Upper lobe of left lung (tissue), 6 donors: ENCODE results near the gene LAMB1. TPM values are rescaled to one million over a fixed set of nuclear protein-coding genes. Genes with fewer than 3 reads are reported as not detected.
A peak's percentile ranks its signal among the peaks of the same experiment; 100 is the strongest.

Source experiments
- ATAC-seq, 2 donors: fragments of 200-7000 bp; cut with Tn5 transposase; one replicate each; pipeline ENCODE4 v1.9.1; 2022; ENCODE audit warnings: mild to moderate bottlenecking in 2 of 2, moderate library complexity in 2 of 2; ENCODE audit not compliant: low FRiP score in 2 of 2
- DNase-seq, 2 donors: peaks; one replicate each; pipeline ENCODE4 v3.0.0-alpha.2; 2019 to 2020
- H3K27ac ChIP-seq, 4 donors: fragments of 200-600 bp; sonication (generic); one replicate each; pipeline ENCODE4 v1.5.1; 2016 to 2019
- H3K27me3 ChIP-seq, 4 donors: fragments of 200-600 bp; sonication (generic); one replicate each; pipeline ENCODE4 v1.5.1; 2017 to 2019
- H3K36me3 ChIP-seq, 4 donors: fragments of 200-600 bp; sonication (generic); one replicate each; pipeline ENCODE4 v1.5.1; 2016 to 2019
- H3K4me1 ChIP-seq, 4 donors: fragments of 200-600 bp; sonication (generic); one replicate each; pipeline ENCODE4 v1.5.1; 2018 to 2019
- H3K4me3 ChIP-seq, 4 donors: fragments of 200-600 bp; sonication (generic); one replicate each; pipeline ENCODE4 v1.5.1; 2017 to 2019; ENCODE audit warnings: mild to moderate bottlenecking in 2 of 4, moderate library complexity in 1 of 4
- H3K9me3 ChIP-seq, 4 donors: fragments of 200-600 bp; sonication (generic); one replicate each; pipeline ENCODE4 v1.5.1; 2018 to 2019
- CTCF ChIP-seq, 6 experiments: fragments of 450-650 bp in 4 of 6; fragments of 200-600 bp in 2 of 6; sonication (generic) in 2 of 6; IDR thresholded peaks; one replicate each; pipeline ENCODE4 v1.5.1; 2016 to 2019; ENCODE audit warnings: antibody characterized with exemption in 6 of 6
- EP300 ChIP-seq, 4 donors: sonication (generic); formaldehyde crosslinking; IDR thresholded peaks; one replicate each; pipeline ENCODE4 v1.5.1; 2017; ENCODE audit warnings: antibody characterized with exemption in 4 of 4, control low read depth in 2 of 4
- POLR2A ChIP-seq, 4 donors: fragments of 450-650 bp; IDR thresholded peaks; one replicate each; pipeline ENCODE4 v1.5.1; 2016 to 2017; ENCODE audit warnings: antibody characterized with exemption in 4 of 4, mild to moderate bottlenecking in 2 of 4
- POLR2AphosphoS5 ChIP-seq, 2 donors: sonication (generic); formaldehyde crosslinking; IDR thresholded peaks; one replicate each; pipeline ENCODE4 v1.5.1; 2017; ENCODE audit warnings: antibody characterized with exemption in 2 of 2
- WGBS, 2 donors: methylation state at CpG; one replicate each; pipeline ENCODE4 v1.1.5; 2017 to 2018; 5-methylcytosine and 5-hydroxymethylcytosine counted together
- total RNA-seq, 6 donors: library from RNA; depleted of rRNA in 4 of 6; stranded (reverse); fragments of >200 nt in 4 of 6; gene quantifications; one replicate each; pipeline versions ENCODE4 v1.1.0 to v1.2.1, GENCODE V29; 2016 to 2021
- donor health status: DM: no; HTN: no; CAD: no; lungs with moderate emphysema.
- donor health status: DM: no; HTN: yes; CAD: no; lungs with severe emphysema.

Gene LAMB1
- total RNA-seq, 6 donors from 2014 or later, result 100 to 443 (median 135) TPM

GRCh38 chr7:107948645-107949442 is 54.1 kb downstream of the LAMB1 start:
- H3K4me1 ChIP-seq, result peaks cover 4 to 21% (median 15%) of the 10 kb centered on the region in 4 donors
- peaks cover 0 to 39% (median 2%) of the 10 kb centered on the region in 4 donors for H3K36me3 ChIP-seq
- no peak overlapping the region for H3K4me3 ChIP-seq
- TF ChIP-seq EP300 (IDR thresholded peaks at IDR 0.05), result no peak
- TF ChIP-seq POLR2A (IDR thresholded peaks at IDR 0.05), result no peak
- TF ChIP-seq POLR2AphosphoS5 (IDR thresholded peaks at IDR 0.05), result no peak
- TF ChIP-seq CTCF (IDR thresholded peaks at IDR 0.05), result no peak
- no peaks in the 10 kb centered on the region for H3K9me3 ChIP-seq
- H3K27ac ChIP-seq, result peak overlapping the region in 2 of 4 donors; percentile 10 to 24
- WGBS, 2 donors, result 65 to 74% methylated on average over 7 of the region's 7 CpGs
- H3K27me3 ChIP-seq, result no peaks in the 10 kb centered on the region
- ATAC-seq, result no peak
- no peak for DNase-seq

GRCh38 chr7:107946881-107947280 is 56.1 kb downstream of the LAMB1 start:
- no peaks in the 10 kb centered on the region for H3K27me3 ChIP-seq
- TF ChIP-seq POLR2AphosphoS5 (IDR thresholded peaks at IDR 0.05) (no peak), POLR2A (IDR thresholded peaks at IDR 0.05) (no peak), CTCF (IDR thresholded peaks at IDR 0.05) (no peak), EP300 (IDR thresholded peaks at IDR 0.05) (no peak)
- WGBS, 2 donors, result 90 to 95% methylated on average over 6 of the region's 6 CpGs
- no peak overlapping the region for H3K4me3 ChIP-seq
- ATAC-seq (no peak), DNase-seq (no peak)
- H3K4me1 ChIP-seq, result peaks cover 3 to 13% (median 8%) of the 10 kb centered on the region in 4 donors
- H3K36me3 ChIP-seq, result peaks cover 0 to 40% (median 0%) of the 10 kb centered on the region in 4 donors
- H3K9me3 ChIP-seq, result no peaks in the 10 kb centered on the region
- peak overlapping the region in 1 of 4 donors; percentile 0 for H3K27ac ChIP-seq

DNA sequence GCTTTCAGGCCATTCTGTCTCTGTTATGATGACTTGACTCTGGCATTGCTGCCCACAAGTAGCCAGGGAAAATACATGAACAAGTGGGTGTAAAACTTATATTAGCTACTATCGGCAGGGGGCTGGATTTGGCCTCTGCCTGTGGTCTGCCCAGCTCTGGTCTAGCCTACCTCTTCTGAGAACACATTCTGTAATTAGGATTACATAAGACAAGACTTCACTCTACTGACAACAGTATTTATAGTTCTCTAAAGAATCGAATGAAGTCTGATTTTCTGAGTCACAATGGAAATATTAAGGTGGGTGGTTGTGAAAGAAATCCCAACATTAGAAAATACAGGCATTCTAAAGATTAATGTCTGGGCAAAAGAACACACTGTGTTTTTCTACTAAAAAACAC is 56.5 kb downstream of the LAMB1 start:
- DNase-seq (no peak), ATAC-seq (no peak)
- Histone ChIP-seq H3K4me1 (peaks cover 3 to 9% (median 6%) of the 10 kb centered on the region in 4 donors), H3K27ac (peak overlapping the region in 1 of 4 donors; percentile 16), H3K9me3 (no peaks in the 10 kb centered on the region), H3K4me3 (no peak overlapping the region), H3K27me3 (no peaks in the 10 kb centered on the region), H3K36me3 (peaks cover 0 to 37% (median 0%) of the 10 kb centered on the region in 4 donors)
- 57 to 79% methylated on average over 2 of the region's 2 CpGs for WGBS, 2 donors
- TF ChIP-seq POLR2AphosphoS5 (IDR thresholded peaks at IDR 0.05), result no peak
- TF ChIP-seq POLR2A (IDR thresholded peaks at IDR 0.05), result no peak

- Histone ChIP-seq H3K27me3 (no peaks in the 10 kb centered on the region), H3K27ac (peak overlapping the region in 1 of 4 donors; percentile 2), H3K4me3 (no peak overlapping the region), H3K36me3 (peaks cover 0 to 38% (median 0%) of the 10 kb centered on the region in 4 donors), H3K9me3 (no peaks in the 10 kb centered on the region), H3K4me1 (peaks cover 0 to 9% (median 4%) of the 10 kb centered on the region in 4 donors)
- TF ChIP-seq POLR2A (IDR thresholded peaks at IDR 0.05), result no peak
- no peak for TF ChIP-seq EP300 (IDR thresholded peaks at IDR 0.05)
- TF ChIP-seq CTCF (IDR thresholded peaks at IDR 0.05), result no peak
- TF ChIP-seq POLR2AphosphoS5 (IDR thresholded peaks at IDR 0.05), result no peak
- 90 to 97% methylated on average over 2 of the region's 2 CpGs for WGBS, 2 donors
- ATAC-seq (no peak), DNase-seq (no peak)
Measured at GRCh38 chr7:107945332-107945731, 57.6 kb downstream of the LAMB1 start.

GRCh38 chr7:107944411-107945169 is 58.4 kb downstream of the LAMB1 start:
- H3K4me1 ChIP-seq, result peaks cover 0 to 9% (median 5%) of the 10 kb centered on the region in 4 donors
- peak overlapping the region in 1 of 4 donors; percentile 2 for H3K27ac ChIP-seq
- DNase-seq (no peak), ATAC-seq (no peak)
- H3K36me3 ChIP-seq, result peaks cover 0 to 43% (median 6%) of the 10 kb centered on the region in 4 donors
- H3K4me3 ChIP-seq, result no peak overlapping the region
- H3K9me3 ChIP-seq, result no peaks in the 10 kb centered on the region
- TF ChIP-seq POLR2A (IDR thresholded peaks at IDR 0.05) (no peak), EP300 (IDR thresholded peaks at IDR 0.05) (no peak)
- H3K27me3 ChIP-seq, result no peaks in the 10 kb centered on the region
- WGBS, 2 donors, result 81 to 86% methylated on average over 3 of the region's 3 CpGs
